HFF-Myc (cell line): ENCODE measurements around the gene MPDU1.

Source experiments
- DNase-seq: peaks from one replicate; pipeline ENCODE4 v3.0.0-alpha.2; 2011; ENCODE audit warnings: low read depth; ENCODE audit errors: extremely low read depth
- H3K4me3 ChIP-seq: replicated peaks from 2 replicates; pipeline ENCODE4 v1.5.1; 2011; ENCODE audit warnings: low read depth, mild to moderate bottlenecking, control low read depth, low read length
- CTCF ChIP-seq: IDR thresholded peaks from 2 replicates; pipeline ENCODE4 v1.5.1; 2012; ENCODE audit warnings: mild to moderate bottlenecking, low read depth, low read length, control low read depth; ENCODE audit errors: missing control alignments

The MPDU1 gene

GRCh38 chr17:7556627-7557026 is 27.0 kb upstream of the MPDU1 start:
- no peak overlapping the region for H3K4me3 ChIP-seq
- no peak for TF ChIP-seq CTCF
- no peak for DNase-seq

- H3K4me3 ChIP-seq: no peak overlapping the region
- no peak for TF ChIP-seq CTCF
- no peak for DNase-seq
Observed at GRCh38 chr17:7557147-7557764, 26.4 kb upstream of the MPDU1 start.

- no peak for DNase-seq
- TF ChIP-seq CTCF: no peak
- H3K4me3 ChIP-seq: no peak overlapping the region
Observed at GRCh38 chr17:7557775-7558543, 25.7 kb upstream of the MPDU1 start.

- no peak for TF ChIP-seq CTCF
- no peak for DNase-seq
- H3K4me3 ChIP-seq: no peak within 1 kb of the TSS
Observed at GRCh38 chr17:7558544-7559319, 24.9 kb upstream of the MPDU1 start, which contains the start of gene TNFSF13. Gene TNFSF13, plus strand, starts transcription at chr17:7558750. Its CDS starts 290 bp downstream, at chr17:7559040.

GRCh38 chr17:7559320-7560171 is 24.1 kb upstream of the MPDU1 start:
- no peak for TF ChIP-seq CTCF
- DNase-seq: no peak
- H3K4me3 ChIP-seq: no peak overlapping the region
